Endothelial cell (in vitro differentiated cells): Measurements from ENCODE around the gene PEX14. TPM values are rescaled to one million over a fixed set of nuclear protein-coding genes. Genes with fewer than 3 reads are reported as not detected.

ENCODE experiments used
- DNase-seq: peaks from one replicate; pipeline ENCODE4 v3.0.0; 2021; ENCODE audit warnings: low spot score
- H3K27ac Mint-ChIP-seq: one replicate; pipeline ENCODE4 v1.8.0; 2021; ENCODE audit warnings: mixed read lengths, inconsistent platforms; ENCODE audit not compliant: unreplicated experiment
- H3K27me3 Mint-ChIP-seq: one replicate; pipeline ENCODE4 v1.8.0; 2021; ENCODE audit warnings: mild to moderate bottlenecking, moderate library complexity, mixed read lengths, inconsistent platforms; ENCODE audit not compliant: unreplicated experiment
- H3K36me3 Mint-ChIP-seq: one replicate; pipeline ENCODE4 v1.8.0; 2021; ENCODE audit warnings: mild to moderate bottlenecking, low read depth, mixed read lengths, inconsistent platforms; ENCODE audit not compliant: unreplicated experiment
- H3K4me1 Mint-ChIP-seq: one replicate; pipeline ENCODE4 v1.8.0; 2021; ENCODE audit warnings: mild to moderate bottlenecking, mixed read lengths, inconsistent platforms; ENCODE audit not compliant: unreplicated experiment
- H3K4me3 Mint-ChIP-seq: one replicate; pipeline ENCODE4 v1.8.0; 2021; ENCODE audit warnings: mild to moderate bottlenecking, mixed read lengths, inconsistent platforms; ENCODE audit not compliant: unreplicated experiment
- H3K9me3 Mint-ChIP-seq: one replicate; pipeline ENCODE4 v1.8.0; 2021; ENCODE audit warnings: mixed read lengths, inconsistent platforms; ENCODE audit not compliant: unreplicated experiment
- CTCF ChIP-seq: fragments of 200-600 bp; sonication (generic); IDR thresholded peaks from one replicate; pipeline ENCODE4 v1.5.0; 2021; ENCODE audit warnings: antibody characterized with exemption; ENCODE audit not compliant: unreplicated experiment
- total RNA-seq: library from RNA; stranded (reverse); fragmentation: NEBNext Ultra II Directional; extraction: Animal tissue kit (Norgen Biotek cat#: 25700); gene quantifications from one replicate; pipeline ENCODE4 v1.2.1, GENCODE V29; 2021; ENCODE audit not compliant: unreplicated experiment

Gene PEX14
- total RNA-seq, 1 donor from 2014 or later = 20.9 TPM

GRCh38 chr1:10459184-10459583, 15.6 kb upstream of the PEX14 start:
- Mint-ChIP-seq H3K9me3 (no peaks in the 10 kb centered on the region), H3K27ac (peak overlapping the region; percentile 37), H3K36me3 (peaks cover 29% of the 10 kb centered on the region), H3K27me3 (peaks cover 1% of the 10 kb centered on the region), H3K4me1 (peaks cover 32% of the 10 kb centered on the region), H3K4me3 (no peak overlapping the region)
- no peak for TF ChIP-seq CTCF
- no peak for DNase-seq

DNA sequence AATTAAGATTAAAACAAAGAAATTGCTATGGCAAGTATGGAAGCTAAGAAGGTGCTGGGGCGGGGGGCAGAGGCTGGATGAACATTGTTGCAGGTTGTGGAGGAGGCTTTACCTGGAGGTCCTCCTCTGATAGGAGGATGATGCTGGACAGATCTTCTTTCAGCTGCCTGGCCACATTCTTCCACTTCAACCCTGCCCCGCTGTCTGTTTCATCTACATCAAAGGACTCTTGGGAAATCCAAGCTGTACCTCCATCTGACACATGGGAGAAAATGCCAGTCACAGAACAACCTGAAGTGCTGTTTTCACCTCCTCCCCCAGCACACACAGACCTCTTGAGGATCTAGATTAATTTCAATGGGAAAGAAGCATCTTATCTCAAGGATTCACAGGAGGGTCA, 7.7 kb upstream of the PEX14 start:
- Mint-ChIP-seq H3K27ac (no peak overlapping the region), H3K9me3 (no peaks in the 10 kb centered on the region), H3K36me3 (peaks cover 42% of the 10 kb centered on the region), H3K4me3 (no peak overlapping the region), H3K4me1 (peaks cover 18% of the 10 kb centered on the region), H3K27me3 (no peaks in the 10 kb centered on the region)
- TF ChIP-seq CTCF = no peak
- no peak for DNase-seq

GRCh38 chr1:10470043-10470442, 4.7 kb upstream of the PEX14 start:
- no peak for DNase-seq
- Mint-ChIP-seq H3K27me3 (no peaks in the 10 kb centered on the region), H3K36me3 (peaks cover 21% of the 10 kb centered on the region), H3K27ac (no peak overlapping the region), H3K4me3 (no peak overlapping the region), H3K9me3 (no peaks in the 10 kb centered on the region), H3K4me1 (peaks cover 16% of the 10 kb centered on the region)
- TF ChIP-seq CTCF = no peak

DNA sequence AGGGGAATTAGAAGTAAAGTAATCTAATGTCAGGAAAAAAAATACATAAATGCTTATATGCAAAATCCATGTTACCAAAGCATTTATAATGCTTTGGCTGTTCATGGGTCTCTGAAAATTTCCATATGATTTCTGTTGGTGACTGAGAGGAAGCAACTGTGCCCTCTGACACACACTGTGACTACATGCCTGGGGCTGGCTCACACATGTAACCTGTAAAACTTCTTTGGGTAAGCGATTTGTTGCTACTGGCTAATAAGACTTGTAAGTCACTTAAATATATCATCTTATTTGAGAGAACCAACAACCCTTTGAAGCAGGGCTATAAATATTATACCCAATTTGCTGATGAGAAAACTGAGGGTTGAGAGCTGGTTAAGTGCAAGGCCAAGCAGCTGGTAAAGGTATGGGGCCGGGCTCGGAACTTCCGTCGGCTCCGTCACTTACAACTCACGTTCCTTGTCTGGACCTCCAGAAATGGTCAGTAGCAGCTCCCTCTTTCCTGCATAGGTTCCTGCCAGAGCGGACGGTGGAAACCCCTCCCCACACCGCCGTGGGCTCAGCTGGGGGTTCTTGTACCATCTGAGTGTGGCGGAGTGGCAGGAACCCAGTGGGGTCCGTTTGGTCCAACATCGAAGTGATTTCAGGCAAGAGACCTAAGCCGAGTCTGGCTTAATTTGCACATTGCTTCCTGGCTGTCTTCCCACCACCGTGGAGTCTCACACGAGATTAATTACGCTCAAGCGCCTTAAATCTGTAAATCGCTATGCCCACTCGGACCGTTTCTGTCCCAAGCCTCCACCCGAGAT, 3.1 kb upstream of the PEX14 start:
- TF ChIP-seq CTCF = no peak
- DNase-seq = peak; percentile 51
- Mint-ChIP-seq H3K4me3 (peak overlapping the region; percentile 98), H3K36me3 (peaks cover 21% of the 10 kb centered on the region), H3K9me3 (no peaks in the 10 kb centered on the region), H3K4me1 (peaks cover 28% of the 10 kb centered on the region), H3K27ac (peak overlapping the region; percentile 90), H3K27me3 (peaks cover 3% of the 10 kb centered on the region)
